Fibroblast of upper back skin (primary cell): ENCODE measurements around the gene DZIP1L.

Experiments
- DNase-seq: peaks from one replicate; pipeline ENCODE4 v3.0.0-alpha.2; 2013

Gene DZIP1L

DNA sequence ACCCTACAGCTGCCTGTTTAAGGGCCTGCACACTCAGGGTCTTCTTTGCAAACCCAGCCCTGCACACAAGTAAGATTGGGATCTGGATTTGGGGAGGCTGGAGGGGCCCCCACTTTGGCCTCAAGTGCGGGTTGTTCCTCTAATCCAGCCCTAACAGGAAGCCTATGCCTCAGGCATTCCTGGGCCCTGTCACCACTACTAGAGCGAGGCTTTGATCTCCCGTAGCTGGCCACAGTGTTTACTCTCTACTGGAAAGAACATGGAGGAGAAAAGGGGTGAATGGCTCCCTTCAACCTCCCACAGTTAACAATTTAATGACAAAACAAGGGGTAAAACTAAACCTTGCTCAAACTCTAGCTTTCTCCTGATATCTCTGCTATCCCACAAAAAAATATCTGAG lies 48.4 kb downstream of the DZIP1L start:
- DNase-seq: no peak

DNA sequence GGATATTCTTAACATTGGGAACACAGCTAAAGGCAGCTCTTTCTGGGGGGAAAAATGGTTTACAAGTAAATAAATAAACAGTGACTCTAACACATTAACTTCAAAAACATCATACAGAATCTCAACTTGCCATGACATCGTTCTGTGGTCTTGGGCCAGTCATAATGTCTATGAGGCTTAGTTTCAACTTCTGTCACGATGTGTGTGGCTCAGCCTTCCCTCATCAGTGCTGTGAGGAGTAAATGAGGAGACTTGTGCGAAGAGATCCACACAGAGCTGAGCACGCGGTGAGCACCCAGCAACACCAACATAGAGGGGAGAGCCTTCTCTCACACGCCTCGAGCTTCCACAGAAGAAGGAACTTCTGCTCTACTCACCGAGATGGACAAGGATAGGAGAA lies 49.0 kb downstream of the DZIP1L start:
- DNase-seq: no peak

DNA sequence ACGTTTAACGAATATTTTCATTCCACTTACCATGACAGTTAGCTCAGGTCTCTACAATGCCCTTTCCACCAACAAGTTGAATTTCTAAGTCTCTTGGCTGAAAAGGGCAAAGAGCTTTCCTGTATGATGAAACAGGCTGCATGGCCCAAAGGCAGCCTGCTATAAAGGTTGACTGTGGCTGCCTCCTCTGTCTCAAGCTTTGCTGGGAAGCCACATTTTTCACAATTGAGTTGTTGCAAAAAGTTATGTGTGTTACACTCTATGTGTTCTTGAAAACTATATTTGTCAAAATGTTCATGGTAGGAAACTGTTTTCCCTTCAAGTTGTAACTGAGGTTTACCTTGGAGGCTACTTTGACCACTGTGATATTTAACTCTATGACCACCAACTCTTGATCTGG lies 49.5 kb downstream of the DZIP1L start:
- DNase-seq: no peak

DNA sequence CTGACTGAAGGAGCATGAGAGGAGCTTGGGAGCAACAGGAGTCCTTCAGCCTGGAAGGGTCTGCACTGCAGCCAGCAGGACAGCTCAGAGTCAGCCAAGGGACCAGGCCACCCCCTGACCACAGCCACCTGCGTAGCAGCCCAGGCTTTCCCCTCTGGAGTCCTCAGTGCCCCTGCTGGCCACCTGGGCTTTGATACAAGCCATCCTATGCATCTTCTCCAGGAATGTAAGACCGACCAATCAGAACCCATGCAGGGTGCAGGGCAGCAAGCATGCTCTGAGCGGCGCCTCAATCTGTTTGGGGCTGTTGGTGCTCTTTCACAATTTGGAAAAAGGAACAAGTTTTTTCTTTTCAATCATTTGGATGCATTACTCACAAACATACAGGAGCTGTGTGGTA lies 52.0 kb downstream of the DZIP1L start:
- no peak for DNase-seq

DNA sequence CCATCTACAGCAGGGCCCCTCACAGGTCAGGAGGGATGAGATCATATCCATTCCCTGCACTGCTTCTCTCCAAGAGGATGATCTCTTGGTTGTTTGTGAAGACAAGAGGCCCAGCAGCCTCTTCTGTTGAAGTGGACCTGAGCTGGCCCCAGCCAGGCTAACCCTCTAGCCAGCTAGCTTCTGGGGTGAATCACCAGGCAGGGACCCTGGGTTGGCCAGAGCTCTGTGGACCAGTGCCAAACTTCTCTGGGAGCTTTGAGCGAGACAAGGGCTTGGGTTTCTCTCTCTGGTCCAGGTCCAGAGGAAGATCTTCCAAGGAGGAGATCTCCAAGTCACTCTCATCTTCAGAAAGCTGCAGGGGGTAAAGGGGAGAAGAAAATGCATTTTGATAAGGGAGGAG lies 52.8 kb downstream of the DZIP1L start:
- peak; percentile 68 for DNase-seq

DNA sequence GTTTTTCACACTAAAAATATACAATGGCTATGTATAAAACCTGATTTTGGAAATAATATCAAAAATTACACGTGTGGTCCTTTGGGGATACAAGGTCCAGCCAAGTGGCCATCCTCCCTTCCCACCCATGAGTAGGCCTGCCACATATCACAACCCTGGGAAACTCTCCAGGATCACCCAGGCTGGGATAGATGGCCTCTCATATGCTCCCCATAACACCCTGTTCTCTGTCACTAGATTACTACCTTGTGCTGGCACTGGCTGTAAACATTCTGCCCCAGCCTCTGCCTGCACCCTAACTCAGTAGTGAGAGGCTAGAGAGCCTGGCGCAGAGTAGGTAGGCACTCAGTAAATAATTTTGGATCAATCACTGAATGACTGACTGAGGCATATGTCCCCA lies 53.4 kb downstream of the DZIP1L start:
- DNase-seq: no peak

DNA sequence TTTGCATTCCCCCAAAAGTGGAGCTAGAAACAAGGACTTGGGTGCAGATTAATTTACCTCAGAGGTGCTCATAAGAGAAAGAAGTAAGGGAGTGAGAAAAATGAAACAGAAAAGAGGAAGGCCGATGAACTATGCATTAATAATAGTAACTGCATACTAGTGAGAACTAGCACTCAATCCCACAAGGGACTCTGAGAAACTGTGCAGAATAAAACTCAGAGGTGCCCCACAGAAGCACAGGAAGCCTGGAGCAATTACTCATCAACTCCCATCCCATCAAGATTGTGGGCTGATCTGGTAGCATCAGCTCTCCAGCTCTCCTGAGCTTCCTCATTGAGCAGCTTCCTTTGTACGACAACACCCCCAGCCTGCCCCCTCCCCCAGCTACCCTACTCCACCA lies 54.6 kb downstream of the DZIP1L start:
- no peak for DNase-seq

DNA sequence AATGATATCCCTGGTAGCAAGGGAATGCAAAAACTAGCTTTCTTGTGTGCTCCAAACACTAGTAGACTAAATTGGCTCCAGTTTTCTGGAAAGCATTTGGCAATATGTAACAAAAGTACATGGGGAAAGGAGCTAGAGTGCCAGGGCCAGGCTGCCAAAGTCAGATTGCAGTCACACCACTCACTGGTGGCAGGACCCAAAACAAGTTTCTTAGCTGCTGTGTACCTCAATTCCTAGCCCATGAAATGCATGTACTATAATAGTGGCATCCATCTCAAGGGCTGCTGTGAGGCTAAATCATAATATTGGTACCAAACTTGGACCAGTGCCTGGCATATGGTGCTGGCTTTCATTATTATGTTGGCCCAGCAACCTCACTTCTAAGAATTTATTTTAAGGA lies 56.1 kb downstream of the DZIP1L start:
- no peak for DNase-seq

DNA sequence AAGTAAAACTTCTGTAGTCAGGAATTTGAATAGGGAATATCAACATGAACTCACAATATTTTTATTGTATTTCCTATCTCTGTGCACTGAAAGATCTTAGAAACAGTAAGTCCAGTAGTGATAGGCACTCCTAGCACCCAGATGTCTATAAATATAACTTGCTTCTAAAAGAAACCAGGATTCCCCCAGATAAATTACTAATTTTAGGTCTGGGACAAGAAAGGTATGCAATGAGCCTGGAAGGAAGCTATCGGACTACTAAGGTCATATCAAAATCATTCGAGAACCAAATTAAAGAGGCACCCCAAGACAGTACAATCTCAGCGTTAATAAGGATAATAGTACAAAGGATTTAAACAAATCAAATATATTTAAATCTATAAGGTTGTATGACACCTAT lies 58.0 kb downstream of the DZIP1L start:
- no peak for DNase-seq

DNA sequence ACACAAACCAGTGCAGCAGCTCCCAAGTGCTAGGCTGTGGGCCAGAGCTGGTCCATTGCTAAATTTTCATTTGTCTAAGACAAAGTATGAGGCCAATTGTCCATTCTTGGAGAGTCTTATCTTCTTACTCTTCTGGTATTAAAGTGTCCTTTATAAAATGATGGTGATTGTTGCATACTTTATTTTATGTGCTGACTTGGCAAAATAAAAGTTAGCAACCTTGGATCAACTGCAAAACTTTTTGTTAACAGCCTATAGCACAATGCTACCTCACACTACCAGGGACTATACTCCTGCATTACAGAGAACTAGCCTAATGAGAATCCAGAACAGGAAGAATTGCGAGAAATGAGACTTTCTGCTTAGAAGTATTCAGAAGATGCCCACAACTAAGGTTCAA lies 61.4 kb downstream of the DZIP1L start:
- no peak for DNase-seq

DNA sequence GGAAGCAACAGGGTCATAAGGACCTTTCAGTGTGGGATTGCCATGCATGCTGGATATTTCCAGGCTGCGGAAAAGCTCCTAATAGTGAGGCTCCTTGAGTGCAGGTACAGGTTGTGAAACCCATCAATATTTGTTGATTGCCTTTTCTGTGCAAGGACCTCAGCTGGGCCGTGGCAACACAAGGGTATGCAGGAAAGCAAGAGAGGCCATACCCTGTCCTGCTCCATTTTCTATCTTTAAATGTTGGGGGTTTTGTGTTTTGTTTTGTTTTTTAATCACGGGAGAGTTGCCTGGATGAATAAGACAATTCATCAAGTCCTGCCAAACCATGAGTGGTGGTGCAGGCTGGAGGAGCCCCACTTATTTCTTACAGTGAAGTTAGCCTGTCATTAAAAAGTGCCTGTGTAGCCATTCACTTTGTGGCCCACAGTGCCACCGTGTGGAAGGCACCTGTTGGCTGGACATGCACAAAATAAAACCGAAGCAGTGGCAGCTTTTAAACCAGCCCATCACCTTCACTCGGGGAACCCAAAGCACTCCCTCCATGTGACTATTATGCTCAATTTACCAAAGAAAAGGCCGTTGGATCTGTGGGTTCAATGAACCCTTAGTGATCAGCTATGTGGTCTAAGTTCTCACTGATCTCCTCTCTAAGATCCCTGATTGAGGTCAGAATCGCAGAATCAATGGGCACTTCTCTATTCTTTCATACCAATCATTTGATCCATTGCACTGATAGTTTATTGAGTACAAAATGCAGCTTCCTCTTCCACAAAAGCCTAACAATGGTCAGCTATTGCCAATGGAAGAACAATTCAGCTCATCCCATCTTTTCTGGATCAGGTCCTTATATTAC lies 63.2 kb downstream of the DZIP1L start:
- DNase-seq: peak; percentile 49

DNA sequence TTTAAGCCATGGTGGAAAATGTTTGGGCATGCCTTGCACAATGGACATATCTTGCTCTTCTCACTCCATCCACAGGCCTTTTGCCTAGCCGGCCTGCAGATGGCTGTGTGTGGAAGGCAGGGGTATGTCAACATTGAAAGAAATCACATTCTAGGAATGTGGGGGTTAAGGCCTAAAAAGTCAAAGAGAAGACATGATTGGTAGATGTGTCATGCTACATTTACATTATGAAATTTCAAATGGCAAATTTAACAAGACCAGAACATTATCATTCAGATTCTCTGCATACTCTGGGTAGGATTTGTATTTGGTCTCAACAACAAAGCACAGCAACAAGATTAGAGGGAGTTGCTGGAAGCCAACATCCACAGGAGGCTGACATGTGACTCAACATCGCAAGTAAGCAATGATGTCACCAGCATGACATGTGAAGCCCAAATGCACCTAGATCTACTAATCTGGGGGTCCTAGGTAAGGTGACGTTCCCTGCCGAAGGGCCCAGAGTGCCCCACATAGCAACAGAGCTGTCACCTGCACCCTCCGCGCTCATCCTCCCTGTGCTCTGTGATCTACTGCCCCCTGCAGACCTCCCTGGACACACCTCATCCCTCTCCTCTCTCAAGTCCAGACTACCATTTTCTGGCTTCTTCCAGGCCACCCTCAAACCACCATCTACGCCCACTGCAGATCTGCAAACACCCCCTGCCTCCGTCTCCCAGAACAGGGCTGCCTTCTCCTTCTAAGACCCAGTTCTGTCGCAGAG lies 66.1 kb downstream of the DZIP1L start:
- DNase-seq: peak; percentile 67

DNA sequence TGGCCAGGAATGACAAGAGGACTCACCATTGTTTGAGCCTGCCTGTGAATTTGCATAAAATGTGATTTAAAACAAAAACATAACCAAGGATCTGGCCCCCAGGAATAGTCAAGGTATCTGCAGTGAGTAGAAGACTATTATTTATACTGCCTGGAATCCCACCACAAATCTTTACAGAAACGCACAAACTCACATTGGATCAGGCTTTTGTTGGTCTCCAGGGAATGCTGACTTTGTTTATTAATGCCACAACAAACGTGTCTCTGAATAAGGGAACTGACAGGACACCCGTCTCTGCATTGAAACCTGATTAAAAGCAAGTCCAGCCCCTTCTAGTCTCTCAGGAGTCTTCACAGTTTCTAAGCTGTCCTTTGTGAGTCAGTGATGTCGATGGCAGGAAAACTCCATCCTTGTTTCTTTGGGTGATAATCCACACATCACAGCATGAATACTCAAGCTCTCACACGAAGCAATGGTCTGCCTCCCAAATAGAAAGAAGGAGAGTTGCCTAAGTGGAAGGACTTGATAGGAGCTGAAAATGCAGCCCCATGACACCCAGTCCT lies 67.7 kb downstream of the DZIP1L start:
- DNase-seq: no peak

DNA sequence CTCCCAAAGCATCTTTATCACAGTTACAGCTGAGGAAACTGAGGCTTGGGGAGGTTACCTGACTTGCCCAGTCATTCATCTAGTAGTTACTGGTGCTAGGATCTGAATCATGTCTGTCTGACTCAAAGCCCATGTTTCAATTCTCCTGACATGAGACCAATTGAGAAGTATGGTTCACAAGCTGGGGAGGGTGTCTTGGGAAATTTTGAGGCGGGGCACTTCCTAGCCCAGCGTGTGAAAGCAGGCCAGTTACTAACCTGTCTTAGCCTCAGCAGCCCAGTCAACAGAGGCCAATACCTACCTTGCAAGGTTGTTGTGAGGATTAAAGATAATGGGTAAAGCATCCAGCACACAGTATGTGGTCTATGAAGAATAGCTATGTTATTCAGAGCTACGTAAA lies 68.5 kb downstream of the DZIP1L start:
- no peak for DNase-seq

DNA sequence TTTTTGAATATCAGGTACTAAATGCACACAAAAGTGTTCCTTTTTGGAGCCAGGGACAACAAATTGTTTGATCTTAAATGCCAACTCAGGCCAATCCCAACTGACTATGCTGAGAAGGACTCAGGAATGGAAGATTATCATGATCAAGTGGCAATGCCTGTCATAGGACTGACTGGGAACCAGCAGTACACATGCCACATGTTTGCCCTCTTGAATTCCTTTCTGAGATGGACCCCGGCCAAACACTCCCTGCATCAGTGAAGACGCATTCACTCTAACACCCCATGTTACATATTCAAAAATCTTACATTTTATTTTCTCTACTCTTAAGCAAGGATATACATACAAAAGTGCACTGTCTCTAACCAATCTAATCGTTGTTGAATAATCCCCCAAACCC lies 69.3 kb downstream of the DZIP1L start:
- DNase-seq: no peak

DNA sequence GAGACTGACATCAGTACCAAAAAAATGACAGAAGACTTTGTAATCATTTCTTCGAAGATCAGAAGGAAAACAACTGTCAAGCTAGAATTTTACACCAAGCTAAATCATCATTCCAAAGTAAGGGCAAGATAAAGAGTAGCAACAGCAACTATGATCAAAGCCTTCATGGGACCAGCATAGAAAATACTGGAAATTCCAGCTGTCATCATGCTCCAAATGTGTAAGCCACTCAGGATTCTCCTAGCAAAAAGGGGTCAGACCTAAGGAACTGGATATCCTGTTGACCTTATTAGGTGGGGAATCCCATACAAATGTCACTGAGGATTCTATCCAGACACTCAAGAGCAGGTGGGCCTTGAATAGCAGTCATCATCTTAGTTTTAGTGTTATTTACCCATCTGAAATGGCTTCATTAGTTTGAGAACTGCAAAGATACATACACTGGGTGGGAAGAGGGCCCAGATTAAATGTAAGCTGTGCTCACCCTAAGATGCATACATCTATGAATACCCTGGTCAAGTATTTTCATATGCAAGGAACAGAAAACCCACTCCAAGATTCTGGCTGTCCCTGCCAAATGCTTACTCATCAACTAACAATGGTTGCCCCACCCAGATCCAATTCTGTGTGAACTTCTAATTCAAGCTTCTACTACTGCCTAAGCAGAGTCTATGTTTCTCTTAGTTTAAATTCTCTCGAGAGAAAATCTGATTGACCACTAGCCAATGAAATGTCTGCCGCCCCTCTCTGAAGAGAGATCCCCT lies 72.0 kb downstream of the DZIP1L start:
- DNase-seq: peak; percentile 91

DNA sequence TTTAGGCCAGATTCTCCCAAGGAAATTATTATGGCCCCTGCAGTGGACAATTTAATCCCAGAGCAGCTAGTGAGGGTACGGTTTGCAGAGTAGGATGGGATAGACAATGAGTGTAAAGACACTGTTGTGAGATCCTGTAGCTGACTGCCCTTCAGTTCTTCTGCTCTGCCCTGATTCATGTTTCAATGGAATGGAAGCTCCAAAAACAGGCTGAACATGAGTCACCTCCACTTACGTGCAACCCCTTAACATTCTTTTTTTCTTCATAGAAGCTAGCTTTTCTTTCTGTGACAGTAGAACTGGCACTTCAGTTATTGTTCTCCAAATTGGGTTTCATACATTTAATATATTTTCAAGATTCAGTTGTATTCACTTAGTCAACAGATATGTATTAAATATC lies 73.4 kb downstream of the DZIP1L start:
- DNase-seq: peak; percentile 77

DNA sequence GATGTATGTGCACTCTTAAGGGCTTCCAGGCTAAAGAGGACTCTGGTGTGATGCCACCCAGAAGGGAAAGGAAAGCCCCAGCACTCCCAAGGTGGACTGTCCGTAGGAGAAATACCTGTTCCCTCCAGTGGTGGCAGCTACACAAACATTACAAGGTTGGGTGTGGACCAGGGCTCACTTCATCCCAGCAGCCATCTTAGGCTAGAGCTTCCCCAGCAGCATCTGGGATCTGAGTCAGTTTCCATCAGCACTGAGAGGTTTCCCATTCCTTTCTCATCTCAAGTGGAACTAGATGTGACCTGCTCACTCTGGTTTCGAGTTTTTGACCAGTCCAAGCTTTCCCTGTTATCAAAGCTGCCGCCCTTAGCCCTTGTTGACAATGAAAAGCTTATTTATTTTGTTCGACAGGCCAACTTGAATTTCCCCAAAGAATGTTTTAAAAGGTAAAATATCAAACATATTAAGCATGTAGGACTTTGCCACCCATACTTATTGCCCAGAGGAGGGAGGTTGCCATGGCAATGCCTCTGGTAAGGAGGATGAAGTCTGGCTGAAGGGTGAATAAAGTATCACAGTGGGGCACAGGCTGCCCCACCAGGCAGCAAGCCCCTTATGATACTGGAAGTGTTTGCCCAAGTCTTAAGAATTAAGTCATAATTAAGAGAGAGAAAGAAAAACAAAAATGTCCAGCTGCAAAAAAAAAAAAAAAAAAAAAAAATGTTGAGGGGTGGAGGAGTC lies 76.5 kb downstream of the DZIP1L start:
- DNase-seq: no peak

DNA sequence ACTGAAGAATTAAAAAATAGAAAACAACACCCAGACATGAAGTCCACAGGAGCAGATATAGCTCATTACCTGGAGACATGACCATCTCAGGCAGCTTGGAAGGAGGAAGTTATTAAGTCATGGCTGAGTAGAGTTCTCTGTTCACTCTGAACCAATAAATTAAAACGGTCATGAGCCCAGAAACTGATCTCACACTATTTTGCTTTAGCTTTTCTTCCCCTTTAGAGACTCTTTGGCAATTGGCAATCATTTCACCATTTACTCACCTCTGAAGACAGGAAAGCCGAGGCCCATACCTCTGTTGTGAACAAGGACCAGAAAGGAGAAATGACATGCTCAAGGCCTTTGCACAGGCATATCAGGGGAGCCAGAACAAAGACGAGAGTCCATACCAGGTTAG lies 78.8 kb downstream of the DZIP1L start:
- DNase-seq: no peak

DNA sequence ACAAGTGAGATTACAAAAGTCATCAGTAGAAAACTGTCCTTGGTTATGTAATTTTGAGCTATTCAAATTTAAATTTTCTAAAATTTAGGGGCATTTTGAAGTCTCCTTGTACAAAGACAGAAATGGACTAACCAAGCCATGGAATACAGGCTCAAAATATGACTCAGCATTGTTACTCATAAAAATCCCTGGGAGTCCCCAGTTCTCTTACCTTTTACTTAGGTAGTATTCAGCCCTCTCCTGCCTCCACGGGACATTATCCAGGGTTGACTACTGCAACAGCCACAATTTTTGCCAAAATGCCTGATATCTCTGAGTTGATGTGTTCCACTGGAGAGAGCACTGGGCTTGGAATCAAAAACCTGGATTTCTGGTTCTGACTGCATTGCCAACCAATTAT lies 80.5 kb downstream of the DZIP1L start:
- DNase-seq: no peak

DNA sequence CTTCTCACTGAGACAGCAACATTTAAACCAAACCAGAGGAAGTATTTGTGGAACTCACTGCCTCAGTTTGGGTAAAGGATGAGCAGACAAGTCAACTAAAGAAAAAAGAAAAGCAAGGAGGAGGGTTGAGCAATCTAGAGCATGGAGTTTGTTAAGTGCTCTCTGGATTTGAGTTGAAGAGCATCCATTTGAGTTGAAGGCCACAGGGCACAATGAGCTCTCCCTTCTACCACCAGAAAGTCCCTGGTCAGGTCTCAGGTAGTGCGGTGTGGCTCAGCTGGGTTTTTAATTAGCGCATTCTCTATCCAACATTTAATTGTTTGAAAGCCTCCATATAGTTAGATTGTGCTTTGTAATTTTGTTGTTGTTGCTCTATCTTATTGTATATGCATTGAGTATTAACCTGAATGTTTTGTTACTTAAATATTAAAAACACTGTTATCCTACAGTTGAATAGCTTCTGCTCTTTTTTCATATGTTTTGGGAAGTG lies 82.2 kb downstream of the DZIP1L start:
- no peak for DNase-seq

DNA sequence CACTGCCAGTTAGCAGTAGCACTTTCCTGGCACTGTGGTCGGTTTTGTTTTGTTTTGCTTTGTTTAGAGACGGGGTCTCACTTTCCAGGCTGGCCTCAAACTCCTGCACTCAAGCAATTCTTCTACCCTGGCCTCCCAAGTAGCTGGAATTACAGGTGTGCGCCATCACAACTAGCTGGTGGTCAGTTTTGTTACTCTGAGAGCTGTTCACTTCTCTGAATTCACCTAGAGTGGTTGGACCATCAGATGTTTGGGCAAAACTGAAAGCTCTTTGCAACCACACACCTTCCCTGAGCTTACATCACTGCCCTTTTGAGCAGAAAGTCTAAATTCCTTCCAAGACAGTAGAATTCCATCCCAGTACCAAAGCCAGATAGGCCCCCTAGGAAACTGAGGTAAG lies 82.8 kb downstream of the DZIP1L start:
- DNase-seq: no peak
